Stimulated activated CD8-positive, alpha-beta memory T cell treated with anti-CD3 and anti-CD28 coated beads, Interleukin-7, amount 100 ng/mL, for 1 hour (primary cell): ENCODE results near the gene SLC25A17.
"Not testable (repeated sequence)": the region's sequence is repeated elsewhere in the genome, so short reads cannot be mapped to it uniquely, and the experiment has no call there.

Experiments
- DNase-seq, 2 donors: peaks; one replicate each; pipeline ENCODE4 v3.0.0-alpha.2; 2020; ENCODE audit warnings: low read depth in 2 of 2

Gene SLC25A17, protein sequence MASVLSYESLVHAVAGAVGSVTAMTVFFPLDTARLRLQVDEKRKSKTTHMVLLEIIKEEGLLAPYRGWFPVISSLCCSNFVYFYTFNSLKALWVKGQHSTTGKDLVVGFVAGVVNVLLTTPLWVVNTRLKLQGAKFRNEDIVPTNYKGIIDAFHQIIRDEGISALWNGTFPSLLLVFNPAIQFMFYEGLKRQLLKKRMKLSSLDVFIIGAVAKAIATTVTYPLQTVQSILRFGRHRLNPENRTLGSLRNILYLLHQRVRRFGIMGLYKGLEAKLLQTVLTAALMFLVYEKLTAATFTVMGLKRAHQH

DNA sequence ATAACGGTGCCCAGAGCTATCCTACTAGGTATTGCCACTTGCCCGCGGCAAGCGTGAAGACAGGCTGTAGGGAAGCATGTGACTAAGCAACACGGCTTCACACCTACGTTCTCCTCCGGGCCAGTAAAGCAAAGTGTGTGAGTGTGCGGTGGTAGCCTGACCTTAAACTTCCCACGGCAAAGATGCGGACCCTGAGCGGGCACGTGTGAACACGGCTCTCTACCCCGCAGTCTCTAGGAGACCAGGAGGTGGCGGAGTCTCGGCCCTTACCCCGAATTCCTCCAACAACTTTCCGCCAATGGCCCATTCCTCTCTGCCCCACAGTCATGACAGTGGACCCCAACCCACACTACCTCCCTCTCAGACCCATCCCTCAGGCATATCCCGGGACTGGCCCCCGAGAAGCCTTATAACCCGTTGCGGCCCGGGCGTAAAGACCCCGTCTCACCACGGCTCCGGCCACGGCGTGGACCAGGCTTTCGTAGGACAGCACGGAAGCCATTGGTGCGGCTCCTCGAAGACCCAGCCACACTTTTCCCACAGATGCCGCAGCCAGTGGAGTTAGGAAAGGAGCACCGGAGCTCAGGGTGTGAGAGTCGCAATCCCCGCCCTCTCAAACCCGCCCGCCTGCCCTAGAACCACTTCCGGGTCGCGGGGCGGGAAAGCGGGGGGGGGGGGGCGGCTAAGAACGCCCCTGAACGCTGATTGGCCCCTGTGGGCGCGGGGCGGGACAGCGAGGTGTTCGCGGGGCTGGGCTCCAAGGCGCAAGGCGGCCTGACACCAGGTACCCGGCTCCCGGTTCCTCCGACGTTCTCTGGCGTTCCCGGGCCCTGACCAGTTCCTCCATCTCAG, at the start of gene SLC25A17:
Gene SLC25A17 (minus strand): TSS at position 600 of the 852 bp plus-strand sequence. CDS start 98 bp downstream, at position 502.
- peak; percentile 72 to 75 for DNase-seq

DNA sequence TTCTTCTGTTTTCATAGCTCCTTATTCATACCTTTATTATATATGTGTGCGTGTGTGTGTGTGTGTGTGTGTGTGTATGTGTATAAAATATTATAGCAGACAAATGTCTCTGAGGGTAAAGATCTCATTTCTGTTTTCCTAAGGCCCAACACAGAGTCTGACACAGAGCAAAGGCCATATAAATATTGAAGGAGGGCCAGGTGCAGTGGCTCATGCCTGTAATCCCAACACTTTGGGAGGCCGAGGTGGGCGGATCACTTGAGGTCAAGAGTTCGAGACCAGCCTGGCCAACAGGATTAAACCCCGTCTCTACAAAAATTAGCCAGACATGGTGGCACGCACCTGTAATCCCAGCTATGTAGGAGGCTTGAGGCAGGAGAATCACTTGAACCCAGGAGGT, 49.2 kb upstream of the SLC25A17 start:
- not testable (repeated sequence) for DNase-seq

DNA sequence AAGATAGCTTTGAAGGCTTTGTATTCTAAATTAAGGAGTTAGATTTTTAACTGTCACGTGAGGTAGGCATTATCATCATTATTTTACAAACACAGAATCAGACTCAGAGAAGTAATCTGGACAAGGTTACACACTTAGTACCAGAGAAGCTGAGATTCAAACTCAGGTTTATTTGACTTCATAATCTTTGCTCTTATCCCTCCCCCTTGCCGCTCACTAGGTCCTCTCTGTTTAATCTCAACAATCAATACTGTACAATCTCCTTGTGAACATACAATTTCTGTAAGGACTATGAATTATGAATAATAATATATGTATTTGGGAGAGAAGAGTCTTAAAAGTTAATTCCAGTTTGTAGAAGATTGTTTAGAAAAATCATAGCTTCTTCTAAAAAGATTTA, 48.0 kb upstream of the SLC25A17 start:
- no peak for DNase-seq

DNA sequence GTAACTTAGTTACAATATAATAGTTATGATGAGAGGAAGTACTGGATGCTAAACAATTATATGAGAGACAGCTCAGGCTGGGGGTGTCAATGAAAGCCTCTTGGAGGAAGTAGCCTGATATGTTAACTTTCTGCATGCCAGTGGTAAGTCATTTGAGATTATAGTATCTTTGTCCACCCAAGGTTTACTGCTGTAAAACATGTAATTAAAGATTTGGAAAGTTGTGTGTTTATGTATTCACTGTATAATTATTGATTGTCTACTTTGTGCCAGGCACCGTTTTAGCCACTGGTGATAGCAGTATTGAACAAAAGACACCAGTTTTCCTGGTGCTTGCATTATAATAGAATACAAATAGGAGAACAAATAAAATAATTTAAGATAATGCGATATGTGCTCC, 43.4 kb upstream of the SLC25A17 start:
- DNase-seq: no peak

DNA sequence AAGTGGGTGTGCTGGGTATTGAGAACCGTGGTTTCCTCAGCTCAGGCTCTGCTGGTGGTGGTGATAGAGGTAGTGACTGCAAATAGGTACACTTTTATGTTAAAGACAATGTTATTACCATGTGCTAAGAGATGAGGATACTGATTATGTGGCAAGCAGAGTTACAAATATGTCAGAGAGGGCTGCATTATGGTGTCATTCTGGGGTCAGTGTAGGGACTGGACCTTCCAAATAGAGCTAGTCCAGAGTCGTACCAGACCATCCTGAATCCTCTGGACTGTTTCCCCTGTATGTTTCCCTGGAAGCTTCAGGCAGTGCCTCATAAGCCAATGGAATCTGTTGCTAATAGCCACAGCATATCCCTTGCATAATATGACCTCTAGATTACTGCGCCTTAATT, 42.9 kb upstream of the SLC25A17 start, which contains the start of gene DNAJB7:
Gene DNAJB7 (minus strand): TSS at position 101 of the 400 bp plus-strand sequence. CDS start 119 bp downstream, outside the sequence.
- DNase-seq: no peak

DNA sequence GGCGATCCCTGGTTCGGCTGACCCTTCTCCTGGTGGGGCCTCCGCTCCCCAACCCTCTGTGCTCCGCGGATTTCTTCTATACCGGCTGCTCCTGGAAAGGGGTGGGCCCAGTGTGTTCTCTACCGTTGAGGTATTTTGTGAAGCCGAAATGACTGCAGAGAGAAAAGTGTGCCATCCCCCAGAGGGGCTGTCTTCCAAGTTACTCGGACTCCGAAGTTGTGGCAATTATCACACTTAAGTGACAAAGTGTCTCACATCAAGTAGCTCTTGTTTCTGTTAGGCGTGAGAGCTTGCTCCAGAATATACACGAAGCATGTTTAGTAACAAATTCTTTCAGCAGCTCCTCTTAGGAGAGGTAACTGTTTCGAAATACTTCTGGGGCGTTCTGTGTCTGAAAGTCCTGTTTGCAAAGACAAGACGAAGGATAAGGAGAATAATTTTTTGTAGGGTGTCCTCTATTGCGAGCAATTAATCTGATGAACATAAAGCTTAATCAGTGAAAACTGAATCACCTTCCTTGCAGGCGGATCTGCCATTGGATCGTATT, 38.2 kb upstream of the SLC25A17 start:
- DNase-seq: peak in 1 of 2 donors; percentile 3

DNA sequence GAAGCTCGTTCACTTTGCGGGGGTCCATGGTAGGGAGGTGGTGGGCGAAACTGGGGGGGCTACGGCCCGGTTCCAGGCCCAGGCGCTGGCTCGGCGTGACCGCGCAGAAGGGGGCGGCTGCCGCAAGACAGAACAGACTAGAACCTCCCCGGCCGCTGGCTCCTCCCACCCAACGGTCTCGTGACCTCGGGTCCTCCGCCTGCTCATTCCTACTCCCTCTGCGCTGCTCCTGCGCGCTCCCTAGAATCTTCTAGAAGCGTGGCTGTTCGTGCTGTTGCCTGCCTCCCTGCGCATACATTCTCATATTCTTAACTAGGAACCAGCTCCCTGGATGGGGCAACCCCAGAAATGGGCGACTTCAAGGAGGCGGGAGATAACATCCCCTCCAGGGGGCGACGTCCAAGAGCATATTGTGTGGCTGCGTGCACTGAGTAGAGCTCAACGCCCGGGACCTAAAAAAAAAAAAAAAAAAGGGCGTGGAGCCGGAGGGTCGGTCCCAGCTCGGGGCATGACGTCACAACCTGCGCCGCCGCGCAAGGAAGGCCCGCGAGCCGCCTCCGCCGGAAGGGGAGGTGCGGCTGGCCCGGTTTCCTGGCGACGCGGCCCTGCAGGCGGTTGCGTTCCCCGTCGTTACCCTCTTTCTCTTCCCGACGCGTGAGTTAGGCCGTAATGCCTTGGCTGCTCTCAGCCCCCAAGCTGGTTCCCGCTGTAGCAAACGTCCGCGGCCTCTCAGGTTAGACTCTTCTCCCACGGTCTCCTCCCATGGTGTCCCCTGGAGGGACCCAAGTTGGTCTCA, 37.6 kb upstream of the SLC25A17 start, which contains the start of the genes ST13 and XPNPEP3:
Gene ST13 (minus strand): TSS at position 127 of the 796 bp plus-strand sequence. CDS start 99 bp downstream, at position 28.
Gene XPNPEP3 (plus strand): TSS at position 636 of the 796 bp plus-strand sequence. CDS start 34 bp downstream, at position 670.
- peak; percentile 92 to 93 for DNase-seq

DNA sequence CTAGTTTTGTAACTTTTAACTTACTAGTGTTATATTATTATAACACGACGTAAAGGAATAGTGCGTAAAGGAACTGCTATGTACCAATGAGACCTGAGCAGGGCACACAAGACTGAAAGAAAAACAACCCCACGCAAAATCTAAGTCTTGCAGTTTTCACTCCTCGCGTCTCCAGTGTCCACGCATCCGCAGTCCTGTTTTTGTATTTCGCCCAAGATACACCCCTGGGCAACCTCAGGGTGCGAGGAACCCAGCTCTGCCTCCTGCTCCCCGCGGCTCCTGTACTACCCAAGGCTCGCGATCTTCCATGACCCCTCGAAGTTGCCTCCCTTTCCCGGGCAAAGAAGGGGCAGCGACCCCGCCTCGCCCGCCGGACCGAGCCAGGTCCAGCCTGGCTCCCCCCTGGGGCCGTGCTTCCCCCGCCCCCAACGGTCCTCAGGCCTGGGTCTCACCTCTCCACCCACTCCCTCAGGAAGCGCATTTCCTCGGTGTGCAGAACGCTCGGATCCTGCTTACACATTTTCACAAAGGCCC, 36.9 kb upstream of the SLC25A17 start:
- DNase-seq: no peak

DNA sequence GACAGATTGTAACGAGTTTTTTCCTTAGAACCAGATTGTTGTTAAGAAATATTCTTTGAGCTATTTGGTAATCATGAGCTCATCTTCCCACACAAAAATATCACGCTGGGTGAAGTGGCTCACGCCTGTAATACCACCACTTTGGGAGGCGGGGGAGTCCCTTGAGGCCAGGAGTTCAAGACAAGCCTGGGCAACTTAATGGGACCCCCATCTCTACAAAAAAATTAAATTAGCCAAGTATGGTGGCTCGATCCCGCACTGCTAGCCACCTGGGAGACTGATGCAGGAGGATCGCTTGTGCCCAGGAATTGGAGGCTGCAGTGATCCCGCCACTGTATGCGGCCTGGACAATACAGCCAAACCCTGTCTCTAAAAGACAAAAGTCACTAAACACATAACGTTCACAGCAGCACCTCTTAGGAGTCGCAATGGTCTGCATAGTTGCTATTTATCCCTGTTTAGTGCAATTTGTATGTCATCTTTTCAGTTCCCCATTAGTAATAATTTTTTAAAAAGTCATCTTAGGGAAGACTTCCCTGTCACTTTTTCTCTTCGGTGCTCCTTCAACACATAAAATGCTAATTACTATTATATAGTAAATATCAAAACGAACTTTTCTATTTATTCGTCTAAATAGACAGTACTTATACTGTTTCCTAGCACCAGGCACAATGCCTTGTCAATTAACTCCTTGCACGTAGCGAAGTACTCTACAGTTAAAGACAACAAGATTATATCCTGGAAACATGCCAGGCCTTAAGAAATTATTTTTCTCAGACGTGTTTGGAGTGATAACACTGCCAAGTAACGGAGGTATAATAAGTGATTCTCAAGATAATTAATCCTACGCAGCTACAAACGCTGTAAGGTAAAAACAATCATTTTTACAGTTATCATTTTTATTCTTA, 36.2 kb upstream of the SLC25A17 start:
- no peak for DNase-seq

DNA sequence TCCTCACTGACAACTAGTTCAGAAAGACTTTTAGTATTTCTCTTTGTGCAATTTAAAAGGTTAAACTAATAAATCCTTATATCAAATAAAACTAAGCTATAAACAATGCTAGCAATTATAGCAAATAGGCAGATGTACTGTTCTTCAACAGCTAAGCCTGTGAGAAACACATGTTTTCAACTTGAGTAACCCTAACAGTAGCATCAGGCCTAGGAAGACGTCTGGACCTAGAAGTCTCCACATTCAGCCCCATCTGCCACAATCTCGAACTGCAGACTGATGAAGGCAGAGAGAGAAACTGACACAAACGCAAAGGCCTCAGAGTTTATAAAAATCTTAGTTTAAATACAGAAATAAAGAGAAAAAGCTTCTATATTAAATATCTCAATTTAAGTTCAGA, 34.8 kb upstream of the SLC25A17 start:
- no peak for DNase-seq

DNA sequence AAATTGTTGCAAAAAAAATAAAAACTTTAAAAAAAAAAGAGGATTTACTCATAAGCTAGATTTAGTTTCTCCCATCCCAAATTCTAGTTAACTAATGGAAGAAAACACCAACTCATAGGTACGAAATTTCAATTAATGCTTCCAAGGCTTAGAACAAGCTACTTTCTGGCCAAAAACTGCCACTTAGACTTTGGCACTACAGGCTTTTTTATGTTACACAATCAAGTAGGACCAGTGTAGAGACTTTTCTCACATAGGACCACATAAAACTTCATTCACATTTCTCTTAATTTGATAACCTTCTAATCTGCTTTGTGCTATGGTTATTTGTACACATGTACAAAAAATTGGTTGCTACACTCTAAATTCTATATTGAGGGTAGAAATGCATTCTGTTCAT, 34.2 kb upstream of the SLC25A17 start:
- DNase-seq: no peak

DNA sequence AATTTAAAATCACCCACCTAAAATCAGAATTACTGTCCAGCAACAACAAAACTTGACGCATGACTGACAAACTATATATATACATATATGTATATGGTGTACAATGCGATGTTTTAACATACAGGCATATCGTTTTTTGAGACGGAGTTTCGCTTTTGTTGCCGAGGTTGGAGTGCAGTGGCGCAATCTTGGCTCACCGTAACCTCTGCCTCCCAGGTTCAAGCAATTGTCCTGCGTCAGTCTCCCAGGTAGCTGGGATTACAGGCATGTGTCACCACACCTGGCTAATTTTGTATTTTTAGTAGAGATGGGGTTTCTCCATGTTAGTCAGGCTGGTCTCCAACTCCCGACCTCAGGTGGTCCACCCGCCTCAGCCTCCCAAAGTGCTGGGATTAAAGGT, 26.7 kb upstream of the SLC25A17 start:
- not testable (repeated sequence) for DNase-seq

DNA sequence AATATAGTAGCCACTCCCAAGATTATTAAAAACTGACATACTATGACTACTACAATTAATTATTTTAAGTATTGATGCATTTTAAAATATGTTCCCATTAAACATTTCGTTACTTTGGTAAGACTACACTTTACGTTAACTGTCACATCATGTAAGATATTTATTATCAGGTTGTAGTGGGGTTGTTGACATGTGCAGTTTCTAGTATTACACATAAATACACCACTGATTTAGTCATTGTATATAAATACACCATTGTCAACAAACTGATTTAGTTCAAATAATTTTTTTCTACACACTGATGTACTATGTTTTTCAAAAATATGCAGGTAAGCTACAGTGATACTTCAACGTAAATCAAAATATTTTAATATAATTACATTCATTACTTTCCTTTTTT, 25.8 kb upstream of the SLC25A17 start:
- DNase-seq: no peak

DNA sequence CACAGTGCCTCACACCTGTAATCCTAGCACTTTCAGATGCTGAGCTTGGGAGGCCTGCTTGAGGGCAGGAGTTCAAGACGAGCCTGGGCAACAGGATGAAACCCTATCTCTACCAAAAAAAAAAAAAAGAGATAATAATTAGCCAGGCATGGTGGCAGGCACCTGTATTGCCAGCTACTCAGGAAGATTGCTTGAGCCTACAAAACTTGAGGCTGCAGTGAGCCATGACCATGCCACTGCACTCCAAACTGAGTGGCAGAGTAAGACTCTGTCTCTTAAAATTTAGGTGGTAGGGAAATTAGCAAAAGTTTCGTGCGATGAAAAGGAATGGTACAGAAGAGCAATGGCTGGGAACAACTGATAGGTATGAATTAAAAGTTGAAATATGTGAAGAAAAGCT, 19.3 kb upstream of the SLC25A17 start:
- no peak for DNase-seq

DNA sequence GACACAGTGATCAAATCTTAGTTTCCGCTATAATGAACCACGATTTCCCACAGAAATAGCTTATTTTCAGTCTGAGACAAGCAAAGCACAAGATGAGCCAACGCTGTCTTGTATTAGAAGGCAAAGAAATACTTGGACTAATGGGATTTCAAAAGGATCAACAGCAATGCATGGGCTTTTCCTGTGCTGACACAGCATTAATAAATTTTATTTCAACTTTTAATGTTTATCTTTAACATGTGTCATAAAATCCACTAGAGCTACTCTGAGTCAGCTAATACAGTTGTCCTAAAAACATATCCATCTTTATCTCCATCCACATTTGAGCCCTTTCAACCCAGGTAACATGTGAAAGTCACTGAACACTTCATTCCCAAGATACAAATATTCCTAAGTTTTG, 15.5 kb upstream of the SLC25A17 start:
- DNase-seq: no peak

DNA sequence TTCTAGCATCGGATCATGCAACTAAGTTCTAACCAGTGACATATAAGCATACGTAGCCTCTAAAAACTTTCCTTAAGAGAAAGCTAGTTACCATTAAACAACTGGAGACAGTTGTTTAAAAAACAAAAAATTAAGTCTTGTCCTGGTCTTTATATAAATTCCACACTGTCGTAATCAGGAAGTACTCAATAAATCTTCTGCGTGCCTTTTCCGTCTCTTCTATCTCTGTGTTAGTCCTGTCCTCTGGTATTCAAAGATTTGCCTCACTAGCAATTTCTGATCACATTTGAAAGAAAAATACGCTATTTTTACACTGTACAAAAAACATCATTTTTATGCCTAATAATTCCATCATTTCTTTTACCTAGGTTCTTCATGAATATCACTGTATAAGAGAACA, 10.0 kb upstream of the SLC25A17 start:
- no peak for DNase-seq

DNA sequence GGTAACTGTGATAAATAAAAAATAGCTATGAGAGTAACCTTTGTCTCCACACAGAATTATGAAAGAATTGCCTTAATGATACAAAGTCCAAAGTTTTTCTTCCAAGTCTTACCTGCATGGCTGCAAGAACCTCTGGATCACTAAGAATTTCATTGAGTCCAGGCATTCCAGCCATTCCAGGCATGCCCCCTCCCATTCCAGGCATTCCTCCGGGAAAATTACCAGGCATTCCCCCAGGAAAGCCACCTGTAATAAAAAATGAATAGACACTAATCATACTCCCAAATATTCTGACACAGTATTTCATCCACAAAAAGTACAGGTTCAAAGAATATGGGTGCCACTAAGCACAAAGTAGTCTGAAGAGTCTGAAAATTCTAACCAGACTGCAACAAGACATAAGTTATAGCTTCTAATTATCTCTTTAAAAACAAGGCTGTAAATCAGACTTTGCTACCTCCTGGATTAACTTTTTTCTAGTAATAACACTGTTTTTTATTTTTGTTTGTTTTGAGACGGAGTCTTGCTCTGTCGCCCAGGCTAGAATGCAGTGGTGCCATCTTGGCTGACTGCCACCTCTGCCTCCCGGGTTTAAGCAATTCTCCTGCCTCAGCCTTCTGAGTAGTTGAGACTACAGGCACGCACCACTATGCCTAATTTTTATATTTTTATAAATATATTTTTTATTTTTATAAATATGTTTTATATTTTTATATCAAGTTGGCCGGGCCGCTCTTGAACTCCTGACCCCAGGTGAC, 8.0 kb upstream of the SLC25A17 start:
- DNase-seq: no peak

DNA sequence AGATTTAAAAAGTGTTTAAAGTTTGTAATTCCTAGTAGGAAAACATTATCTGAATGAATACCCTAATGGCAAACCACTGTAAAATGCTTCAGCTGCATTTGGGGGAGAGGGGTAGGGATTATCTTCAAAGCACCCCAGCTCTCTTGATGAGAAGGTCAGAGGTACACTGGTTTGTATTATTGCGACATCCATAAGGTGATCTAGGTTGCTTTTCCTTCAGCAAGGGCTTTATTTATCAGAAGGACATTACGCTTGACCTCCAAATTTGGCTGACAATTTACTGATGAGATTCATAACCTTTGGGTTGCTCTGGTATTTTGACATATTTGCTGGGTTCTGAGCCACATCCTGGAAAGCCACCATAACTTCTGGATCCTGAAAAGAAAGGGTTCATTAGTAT, 7.1 kb upstream of the SLC25A17 start:
- not testable (repeated sequence) for DNase-seq

DNA sequence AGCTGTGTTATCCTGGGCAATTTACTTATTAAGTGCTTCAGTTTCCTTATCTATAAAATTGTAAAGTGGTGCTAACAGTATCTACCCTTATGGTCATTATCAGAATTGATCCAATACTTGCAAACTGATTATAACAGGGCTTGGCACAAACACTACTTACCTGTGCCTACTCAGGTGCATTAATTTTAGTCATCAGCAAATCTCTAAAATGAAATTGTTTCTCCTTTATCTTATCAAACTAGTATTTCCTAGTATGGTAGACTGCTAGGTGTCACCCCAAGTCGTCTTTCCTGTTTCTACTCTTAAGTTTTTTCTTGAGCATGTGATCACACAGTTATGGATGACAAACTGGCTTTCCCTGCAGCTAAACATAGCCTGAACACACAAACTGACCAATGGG, 4.3 kb upstream of the SLC25A17 start:
- DNase-seq: no peak
